AG09319 (cell line): ENCODE data around the gene ICAM4.
"Not testable (repeated sequence)": the region's sequence is repeated elsewhere in the genome, so short reads cannot be mapped to it uniquely, and the experiment has no call there.

Experiments used
- DNase-seq: peaks from one replicate; pipeline ENCODE4 v3.0.0-alpha.2; 2010; ENCODE audit warnings: low read depth; ENCODE audit errors: extremely low read depth
- CTCF ChIP-seq: IDR thresholded peaks from 2 replicates; pipeline ENCODE4 v1.5.1; 2011; ENCODE audit warnings: low read depth, mild to moderate bottlenecking, inconsistent platforms, low read length, moderate library complexity

The ICAM4 gene

GRCh38 chr19:10279737-10280442, 6.9 kb upstream of the ICAM4 start:
- DNase-seq, result no peak
- no peak for TF ChIP-seq CTCF

- DNase-seq, result not testable (repeated sequence)
Observed at GRCh38 chr19:10282043-10282442, 4.7 kb upstream of the ICAM4 start.

GRCh38 chr19:10283301-10284064, 3.3 kb upstream of the ICAM4 start:
- DNase-seq, result no peak
- TF ChIP-seq CTCF, result no peak

GRCh38 chr19:10284065-10284959, 2.4 kb upstream of the ICAM4 start:
- TF ChIP-seq CTCF, result no peak
- no peak for DNase-seq

GRCh38 chr19:10284960-10285278, 1.8 kb upstream of the ICAM4 start:
- no peak for TF ChIP-seq CTCF
- DNase-seq, result no peak

GRCh38 chr19:10285393-10285792, 1.4 kb upstream of the ICAM4 start:
- DNase-seq, result no peak
- TF ChIP-seq CTCF, result no peak

- TF ChIP-seq CTCF, result no peak
- DNase-seq, result no peak
Observed at GRCh38 chr19:10288662-10289166, 2.0 kb downstream of the ICAM4 start.
